HG02642 (cell line): ENCODE measurements around the gene RAP1A.
"Not testable (repeated sequence)": the region's sequence is repeated elsewhere in the genome, so short reads cannot be mapped to it uniquely, and the experiment has no call there.

Source experiments
- ATAC-seq: cut with Tn5 transposase; IDR thresholded peaks from one replicate; pipeline ENCODE4 v1.9.1; 2021; ENCODE audit warnings: mild to moderate bottlenecking; ENCODE audit not compliant: unreplicated experiment, poor library complexity

The RAP1A gene

DNA sequence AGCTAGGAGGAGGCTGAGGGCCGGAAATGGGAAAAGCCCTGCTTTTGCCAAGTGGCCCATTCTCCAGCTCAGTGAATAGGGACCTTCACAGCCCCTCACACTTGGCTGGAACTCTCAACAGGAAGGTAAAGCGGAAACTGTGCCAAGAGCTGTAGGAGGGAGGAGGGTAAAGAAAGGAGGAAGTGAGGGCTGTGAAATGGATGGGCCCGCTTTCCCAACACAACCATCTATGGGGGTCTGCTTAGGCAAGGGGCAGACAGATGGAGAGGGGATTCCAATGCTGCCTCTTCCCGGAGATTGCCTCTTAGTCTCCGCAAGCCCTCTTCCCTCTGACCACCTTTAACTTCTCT, 114.4 kb downstream of the RAP1A start:
- no peak for ATAC-seq

DNA sequence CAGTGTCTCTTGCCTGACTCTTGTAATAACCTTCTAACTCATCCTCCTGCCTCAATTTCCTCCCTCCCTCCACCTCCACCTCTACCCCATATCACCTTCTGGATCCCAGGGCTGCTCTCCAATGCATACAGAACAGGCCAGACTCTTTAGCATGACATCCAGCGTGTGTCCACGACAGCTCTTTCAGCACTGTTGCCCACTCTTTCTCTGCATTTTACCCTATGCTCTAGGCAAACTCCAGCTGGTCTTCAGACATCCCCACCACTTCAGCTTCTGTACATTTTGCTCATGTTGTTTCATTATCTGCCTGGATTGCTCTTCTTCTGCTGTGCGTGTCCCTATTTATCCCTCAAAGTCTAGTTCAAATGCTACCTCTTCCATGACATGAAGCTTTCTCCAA, 114.8 kb downstream of the RAP1A start:
- ATAC-seq, result no peak

DNA sequence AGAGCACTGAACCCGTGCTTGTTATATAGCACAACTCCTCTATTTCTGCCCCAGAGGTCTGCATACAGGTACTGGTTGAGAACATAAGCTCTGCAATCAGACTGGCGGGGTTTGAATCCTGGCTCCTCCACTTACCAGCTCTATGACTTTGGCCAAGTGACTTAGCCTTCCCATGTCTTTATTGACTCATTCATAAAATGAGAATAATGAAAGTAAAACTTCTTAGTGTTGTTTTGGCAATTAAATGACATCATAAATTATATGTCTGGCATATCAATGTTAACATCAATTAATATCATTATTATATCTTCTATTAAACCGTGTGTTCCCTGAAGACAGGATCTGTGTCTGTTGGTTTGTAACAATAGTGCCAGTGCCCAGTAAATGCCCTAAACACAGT, 115.3 kb downstream of the RAP1A start:
- ATAC-seq, result no peak

DNA sequence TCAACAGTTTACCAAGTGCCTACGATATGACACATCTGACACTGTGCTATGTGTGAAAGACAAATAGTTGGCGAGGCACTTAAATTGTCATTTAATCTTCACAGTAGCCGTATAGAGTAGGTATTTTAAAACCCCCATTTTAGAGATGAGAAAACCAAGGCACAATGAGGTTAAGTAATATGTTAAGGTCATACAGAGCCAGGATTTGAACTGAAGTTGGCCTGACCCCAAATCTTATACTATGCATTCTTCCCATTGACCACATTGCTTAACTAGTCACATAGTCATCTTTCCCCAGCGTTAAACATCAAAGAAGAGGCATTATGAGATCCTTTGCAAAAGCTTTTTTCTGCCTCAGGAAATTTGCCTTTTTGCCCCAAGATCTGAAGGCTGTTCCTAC, 115.7 kb downstream of the RAP1A start:
- ATAC-seq, result no peak

DNA sequence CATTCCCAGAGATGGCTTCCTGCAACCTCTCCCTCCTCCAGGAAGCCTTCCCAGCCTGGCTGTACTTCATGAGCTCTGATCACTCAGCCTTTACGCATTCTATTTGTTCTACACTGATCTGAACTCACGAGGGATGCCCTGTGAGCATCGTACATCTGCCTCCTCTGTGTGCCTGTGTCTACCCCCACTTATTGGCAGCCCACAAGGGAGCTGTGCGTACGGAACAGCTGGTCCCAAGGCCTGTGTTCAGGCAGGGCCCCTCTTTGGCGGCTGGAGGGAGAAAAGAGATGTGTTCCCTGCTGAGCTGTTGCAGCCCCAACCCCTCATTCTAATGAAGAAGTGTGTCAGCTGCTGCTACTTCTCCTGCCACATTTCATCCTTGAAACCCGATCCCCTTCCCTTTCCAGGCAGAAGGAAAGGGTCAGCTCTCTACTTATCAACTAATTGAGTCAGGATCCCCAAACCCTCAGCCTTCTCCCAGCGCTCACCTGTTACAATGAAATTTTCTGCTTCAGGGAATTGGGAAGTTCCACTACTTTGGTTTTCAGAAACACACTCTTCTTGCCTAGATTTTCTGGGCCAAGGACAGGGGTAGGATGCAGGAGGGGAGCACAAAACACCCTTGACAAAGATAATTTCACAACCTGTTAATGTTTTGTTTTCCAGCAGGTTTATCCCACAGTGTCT, 116.4 kb downstream of the RAP1A start:
- ATAC-seq, result no peak

DNA sequence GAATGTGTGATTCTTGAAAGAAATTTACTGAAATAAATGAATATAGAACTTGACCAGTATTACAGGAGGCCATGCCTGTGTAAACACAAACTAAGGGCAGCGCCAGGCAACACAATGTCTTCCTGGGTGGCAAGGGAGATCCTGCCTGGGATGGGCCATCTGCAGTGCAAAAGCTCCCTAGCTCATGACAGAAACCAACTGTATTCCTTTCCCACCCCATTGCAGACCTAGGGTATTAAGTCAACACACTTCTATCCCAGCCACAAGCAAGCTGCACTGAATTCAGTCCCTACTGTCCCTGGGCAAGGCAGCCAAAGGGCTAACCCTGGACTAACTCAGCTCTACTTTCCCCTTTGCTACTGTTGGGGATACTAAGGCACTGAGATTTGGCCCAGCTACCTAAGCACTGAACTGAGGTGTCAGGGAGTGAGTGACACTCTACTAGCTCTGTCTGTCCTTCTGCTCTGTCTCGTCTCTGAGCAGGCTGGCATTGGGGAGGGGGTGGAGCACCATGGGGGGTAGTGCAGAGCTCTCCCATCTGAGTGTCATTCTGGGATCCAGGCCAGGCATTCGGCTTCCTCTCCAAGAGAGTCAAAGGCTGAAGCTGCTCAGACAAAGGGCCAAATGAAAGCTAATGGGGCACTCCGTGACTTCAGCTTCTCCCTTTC, 117.1 kb downstream of the RAP1A start:
- no peak for ATAC-seq

GRCh38 chr1:111737216-111738132, 117.9 kb downstream of the RAP1A start:
- ATAC-seq, result no peak

- ATAC-seq, result no peak
Measured at GRCh38 chr1:111738133-111738435, 118.5 kb downstream of the RAP1A start.

GRCh38 chr1:111738436-111739193, 119.0 kb downstream of the RAP1A start:
- peak; percentile 54 for ATAC-seq

GRCh38 chr1:111739194-111739924, 119.8 kb downstream of the RAP1A start, which contains the start of gene INKA2:
INKA2 (minus strand) TSS chr1:111739395; CDS start chr1:111739242, 153 bp downstream.
- ATAC-seq, result peak; percentile 85

DNA sequence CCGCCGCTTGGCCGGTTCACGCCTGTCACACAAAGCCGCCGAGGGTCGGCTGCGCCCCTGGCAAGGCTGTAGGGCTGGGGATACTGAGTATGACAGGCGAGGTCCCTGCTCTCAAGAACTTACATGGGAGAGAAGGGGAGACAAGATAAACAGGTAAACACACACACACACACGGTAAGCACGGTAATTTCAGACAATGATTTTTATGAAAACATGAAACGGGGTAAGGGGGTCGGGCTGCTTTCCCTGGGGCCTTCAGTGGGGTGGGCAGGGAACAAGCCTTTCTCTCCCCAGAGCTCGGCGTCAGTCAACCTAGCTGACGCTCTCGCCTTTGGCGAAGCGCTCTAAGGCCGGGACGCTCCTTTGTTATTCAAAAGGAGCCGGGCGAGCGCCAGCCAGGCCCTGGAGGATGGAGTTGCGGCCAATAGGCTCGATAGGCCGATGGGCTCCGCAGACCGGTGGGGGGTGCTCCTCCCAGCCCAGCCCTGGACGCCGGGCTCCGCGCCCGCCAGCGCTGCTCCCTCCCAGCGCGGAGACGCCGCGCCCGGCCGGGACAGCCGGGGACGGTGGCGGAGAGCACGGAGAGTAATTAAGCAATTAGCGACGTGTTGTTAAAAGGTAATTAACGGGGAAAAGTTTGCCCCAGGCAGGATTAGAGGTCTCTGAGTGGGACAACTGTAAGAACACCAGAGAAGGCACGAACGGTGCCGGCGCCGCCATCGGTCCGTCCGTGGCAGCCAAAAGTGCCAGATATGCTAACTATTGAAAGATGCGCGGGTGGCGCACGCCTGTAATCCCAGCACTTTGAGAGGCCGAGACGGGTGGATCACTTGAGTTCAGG, 120.6 kb downstream of the RAP1A start:
- ATAC-seq, result no peak

GRCh38 chr1:111742292-111742691, 122.7 kb downstream of the RAP1A start:
- not testable (repeated sequence) for ATAC-seq

- ATAC-seq, result no peak
Measured at GRCh38 chr1:111742938-111743549, 123.5 kb downstream of the RAP1A start.

- no peak for ATAC-seq
Measured at GRCh38 chr1:111743679-111744101, 124.1 kb downstream of the RAP1A start.

DNA sequence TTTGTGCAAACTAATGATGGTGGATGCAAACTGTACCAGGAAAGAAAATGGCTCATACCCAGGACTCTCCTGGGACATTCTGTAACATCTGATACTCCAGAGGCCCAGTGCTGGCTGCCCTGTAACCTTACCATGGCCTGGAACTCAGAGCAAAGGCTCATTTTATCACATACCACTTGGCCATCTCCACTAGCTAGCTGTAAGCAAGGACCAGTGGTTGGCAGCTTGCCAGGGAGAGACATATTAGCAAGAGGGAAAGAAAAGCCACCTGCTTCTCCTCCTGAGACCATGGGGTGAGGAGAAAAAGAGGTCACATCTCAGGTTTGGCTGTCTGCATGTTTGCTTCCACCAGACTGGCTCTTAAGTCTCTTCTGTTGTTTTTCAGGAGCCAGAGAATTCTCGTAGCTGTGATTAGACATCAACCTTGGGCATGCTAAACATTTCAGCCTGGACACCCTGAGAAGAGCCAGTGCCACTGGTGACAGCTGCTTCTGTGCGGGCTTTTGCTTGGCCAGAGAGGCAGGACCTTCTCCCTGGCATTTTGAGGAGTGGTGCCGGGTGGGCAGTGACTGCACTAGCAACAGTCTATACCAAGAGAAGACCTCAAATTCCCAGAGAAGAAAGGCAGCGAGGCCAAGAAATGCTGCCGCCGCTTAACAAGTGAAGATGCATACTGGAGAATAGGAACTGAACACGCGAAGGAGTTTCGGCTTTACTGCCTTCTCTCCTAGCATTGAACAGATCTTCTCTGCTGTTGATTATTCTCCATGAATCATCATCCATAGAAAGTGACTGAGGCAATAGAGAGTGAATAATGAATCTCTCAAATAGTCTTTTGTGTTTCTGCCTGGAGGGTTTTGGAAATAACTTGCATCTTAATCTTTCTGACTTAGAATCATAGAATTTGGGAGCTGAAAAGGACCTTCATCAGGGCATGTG, 126.4 kb downstream of the RAP1A start:
- no peak for ATAC-seq

GRCh38 chr1:111746614-111746999, 127.0 kb downstream of the RAP1A start:
- no peak for ATAC-seq

- peak; percentile 60 for ATAC-seq
Measured at GRCh38 chr1:111747282-111747734, 127.7 kb downstream of the RAP1A start.
